KOPT-K1 (cell line): ENCODE results near the gene LBR.
A peak's percentile ranks its signal among the peaks of the same experiment; 100 is the strongest.

ENCODE experiments used
- H3K27ac ChIP-seq: fragments of 200-600 bp; sonication (generic); 2 replicates; pipeline ENCODE4 v1.5.1; 2016; ENCODE audit warnings: antibody characterized with exemption, mild to moderate bottlenecking, low read depth, low read length; ENCODE audit not compliant: poor library complexity, severe bottlenecking
- H3K36me3 ChIP-seq: fragments of 200-600 bp; sonication (generic); 2 replicates; pipeline ENCODE4 v1.5.1; 2017; ENCODE audit warnings: antibody characterized with exemption, mild to moderate bottlenecking, low read length, moderate library complexity; ENCODE audit not compliant: insufficient read depth
- H3K9me3 ChIP-seq: fragments of 200-600 bp; sonication (generic); 2 replicates; pipeline ENCODE4 v1.5.1; 2017; ENCODE audit warnings: antibody characterized with exemption, low read length, mild to moderate bottlenecking; ENCODE audit not compliant: insufficient read depth, poor library complexity, severe bottlenecking

The LBR gene

GRCh38 chr1:225423518-225423855 is 4.4 kb downstream of the LBR start:
- H3K9me3 ChIP-seq = no peaks in the 10 kb centered on the region
- H3K36me3 ChIP-seq = peaks cover 54% of the 10 kb centered on the region
- H3K27ac ChIP-seq = peak overlapping the region; percentile 6

- Histone ChIP-seq H3K9me3 (no peaks in the 10 kb centered on the region), H3K27ac (no peak overlapping the region), H3K36me3 (peaks cover 60% of the 10 kb centered on the region)
Measured at GRCh38 chr1:225422795-225423517, 4.9 kb downstream of the LBR start.

GRCh38 chr1:225422031-225422605 is 5.7 kb downstream of the LBR start:
- peaks cover 68% of the 10 kb centered on the region for H3K36me3 ChIP-seq

GRCh38 chr1:225418598-225418997 is 9.2 kb downstream of the LBR start:
- Histone ChIP-seq H3K9me3 (no peaks in the 10 kb centered on the region), H3K36me3 (peaks cover 100% of the 10 kb centered on the region), H3K27ac (no peak overlapping the region)

More at GRCh38 chr1:225422031-225422605, 5.7 kb downstream of the LBR start:
- Histone ChIP-seq H3K27ac (no peak overlapping the region), H3K9me3 (no peaks in the 10 kb centered on the region)

- Histone ChIP-seq H3K36me3 (peaks cover 100% of the 10 kb centered on the region), H3K27ac (no peak overlapping the region), H3K9me3 (no peaks in the 10 kb centered on the region)
Measured at GRCh38 chr1:225418059-225418458, 9.8 kb downstream of the LBR start.

- peaks cover 100% of the 10 kb centered on the region for H3K36me3 ChIP-seq
- H3K27ac ChIP-seq = no peak overlapping the region
- H3K9me3 ChIP-seq = no peaks in the 10 kb centered on the region
Measured at GRCh38 chr1:225415967-225416745, 11.7 kb downstream of the LBR start.

GRCh38 chr1:225415307-225415706 is 12.5 kb downstream of the LBR start:
- H3K9me3 ChIP-seq = no peaks in the 10 kb centered on the region
- peaks cover 100% of the 10 kb centered on the region for H3K36me3 ChIP-seq
- no peak overlapping the region for H3K27ac ChIP-seq

- H3K9me3 ChIP-seq = no peaks in the 10 kb centered on the region
- no peak overlapping the region for H3K27ac ChIP-seq
- H3K36me3 ChIP-seq = peaks cover 100% of the 10 kb centered on the region
Measured at GRCh38 chr1:225413708-225414375, 14.0 kb downstream of the LBR start.

- no peak overlapping the region for H3K27ac ChIP-seq
- H3K36me3 ChIP-seq = peaks cover 100% of the 10 kb centered on the region
- no peaks in the 10 kb centered on the region for H3K9me3 ChIP-seq
Measured at GRCh38 chr1:225412803-225413351, 15.0 kb downstream of the LBR start.

GRCh38 chr1:225412321-225412720 is 15.5 kb downstream of the LBR start:
- H3K9me3 ChIP-seq = no peaks in the 10 kb centered on the region
- peaks cover 100% of the 10 kb centered on the region for H3K36me3 ChIP-seq
- no peak overlapping the region for H3K27ac ChIP-seq

- Histone ChIP-seq H3K36me3 (peaks cover 100% of the 10 kb centered on the region), H3K27ac (no peak overlapping the region), H3K9me3 (no peaks in the 10 kb centered on the region)
Measured at GRCh38 chr1:225410036-225410435, 17.8 kb downstream of the LBR start.

GRCh38 chr1:225409051-225409450 is 18.8 kb downstream of the LBR start:
- peaks cover 99% of the 10 kb centered on the region for H3K36me3 ChIP-seq
- no peaks in the 10 kb centered on the region for H3K9me3 ChIP-seq
- H3K27ac ChIP-seq = no peak overlapping the region

- H3K9me3 ChIP-seq = no peaks in the 10 kb centered on the region
- peaks cover 99% of the 10 kb centered on the region for H3K36me3 ChIP-seq
- no peak overlapping the region for H3K27ac ChIP-seq
Measured at GRCh38 chr1:225408249-225408648, 19.6 kb downstream of the LBR start.

- Histone ChIP-seq H3K9me3 (no peaks in the 10 kb centered on the region), H3K27ac (no peak overlapping the region), H3K36me3 (peaks cover 99% of the 10 kb centered on the region)
Measured at GRCh38 chr1:225407755-225408154, 20.1 kb downstream of the LBR start.
